Stimulated activated effector memory CD8-positive, alpha-beta T cell treated with anti-CD3 and anti-CD28 coated beads, Interleukin-12 subunit alpha, Interleukin-12 subunit beta, amount 100 ng/mL, for 72 hours (primary cell): Measurements from ENCODE around the gene PRKCZ.

Source experiments
- ATAC-seq: fragments of 150-1000 bp; cut with Tn5 transposase; 2 replicates; pipeline ENCODE4 v1.10.0; 2021
- DNase-seq, 2 donors: peaks; one replicate each; pipeline ENCODE4 v3.0.0; 2021 to 2022; ENCODE audit warnings: low spot score in 2 of 2
- H3K27ac Mint-ChIP-seq: one replicate; pipeline ENCODE4 v1.8.0; 2022; ENCODE audit warnings: mild to moderate bottlenecking, mixed read lengths
- H3K36me3 Mint-ChIP-seq: one replicate; pipeline ENCODE4 v1.8.0; 2022; ENCODE audit warnings: mild to moderate bottlenecking, mixed read lengths
- H3K4me1 Mint-ChIP-seq: one replicate; pipeline ENCODE4 v1.8.0; 2022; ENCODE audit warnings: mixed read lengths
- H3K4me3 Mint-ChIP-seq: one replicate; pipeline ENCODE4 v1.8.0; 2022; ENCODE audit warnings: mild to moderate bottlenecking, mixed read lengths
- H3K9me3 Mint-ChIP-seq: one replicate; pipeline ENCODE4 v1.8.0; 2022; ENCODE audit warnings: mixed read lengths

Gene PRKCZ

GRCh38 chr1:2209400-2210083, 159.3 kb downstream of the PRKCZ start:
- Mint-ChIP-seq H3K4me3 (no peak overlapping the region), H3K36me3 (no peaks in the 10 kb centered on the region), H3K4me1 (no peaks in the 10 kb centered on the region), H3K9me3 (no peaks in the 10 kb centered on the region), H3K27ac (no peak overlapping the region)
- DNase-seq (no peak), ATAC-seq (no peak)

- no peaks in the 10 kb centered on the region for H3K9me3 Mint-ChIP-seq
- DNase-seq (no peak), ATAC-seq (no peak)
- no peak overlapping the region for H3K27ac Mint-ChIP-seq
- no peaks in the 10 kb centered on the region for H3K36me3 Mint-ChIP-seq
- H3K4me1 Mint-ChIP-seq: no peaks in the 10 kb centered on the region
- H3K4me3 Mint-ChIP-seq: no peak overlapping the region
Measured at GRCh38 chr1:2210084-2210653, 160.0 kb downstream of the PRKCZ start.

GRCh38 chr1:2210786-2211185, 160.6 kb downstream of the PRKCZ start:
- Mint-ChIP-seq H3K4me1 (no peaks in the 10 kb centered on the region), H3K9me3 (no peaks in the 10 kb centered on the region), H3K36me3 (no peaks in the 10 kb centered on the region), H3K27ac (no peak overlapping the region), H3K4me3 (no peak overlapping the region)
- ATAC-seq (no peak), DNase-seq (no peak)

GRCh38 chr1:2212274-2212531, 162.0 kb downstream of the PRKCZ start:
- DNase-seq (no peak), ATAC-seq (no peak)
- Mint-ChIP-seq H3K36me3 (no peaks in the 10 kb centered on the region), H3K9me3 (no peaks in the 10 kb centered on the region), H3K4me1 (no peaks in the 10 kb centered on the region), H3K4me3 (peak overlapping the region; percentile 30), H3K27ac (no peak overlapping the region)

GRCh38 chr1:2212532-2213491, 162.6 kb downstream of the PRKCZ start:
- no peaks in the 10 kb centered on the region for H3K4me1 Mint-ChIP-seq
- H3K27ac Mint-ChIP-seq: no peak overlapping the region
- peak in 1 of 2 donors; percentile 72 for DNase-seq
- H3K9me3 Mint-ChIP-seq: no peaks in the 10 kb centered on the region
- ATAC-seq: peak; percentile 68
- H3K36me3 Mint-ChIP-seq: no peaks in the 10 kb centered on the region
- H3K4me3 Mint-ChIP-seq: peak overlapping the region; percentile 30

GRCh38 chr1:2213576-2214505, 163.6 kb downstream of the PRKCZ start:
- Mint-ChIP-seq H3K4me3 (peak overlapping the region; percentile 30), H3K9me3 (peaks cover 1% of the 10 kb centered on the region), H3K36me3 (no peaks in the 10 kb centered on the region), H3K27ac (no peak overlapping the region), H3K4me1 (no peaks in the 10 kb centered on the region)
- no peak for DNase-seq
- ATAC-seq: no peak

- Mint-ChIP-seq H3K4me1 (no peaks in the 10 kb centered on the region), H3K9me3 (peaks cover 3% of the 10 kb centered on the region), H3K27ac (no peak overlapping the region), H3K36me3 (no peaks in the 10 kb centered on the region), H3K4me3 (no peak overlapping the region)
- DNase-seq (no peak), ATAC-seq (no peak)
Measured at GRCh38 chr1:2214541-2215241, 164.5 kb downstream of the PRKCZ start.

- Mint-ChIP-seq H3K4me3 (no peak overlapping the region), H3K36me3 (no peaks in the 10 kb centered on the region), H3K27ac (peak overlapping the region; percentile 34), H3K4me1 (no peaks in the 10 kb centered on the region), H3K9me3 (peaks cover 3% of the 10 kb centered on the region)
- ATAC-seq (no peak), DNase-seq (no peak)
Measured at GRCh38 chr1:2215329-2215728, 165.1 kb downstream of the PRKCZ start.

GRCh38 chr1:2215909-2216766, 165.9 kb downstream of the PRKCZ start:
- Mint-ChIP-seq H3K4me3 (no peak overlapping the region), H3K27ac (peak overlapping the region; percentile 34), H3K9me3 (peaks cover 3% of the 10 kb centered on the region), H3K36me3 (no peaks in the 10 kb centered on the region), H3K4me1 (no peaks in the 10 kb centered on the region)
- DNase-seq: no peak
- no peak for ATAC-seq

GRCh38 chr1:2216767-2217058, 166.5 kb downstream of the PRKCZ start:
- H3K4me1 Mint-ChIP-seq: no peaks in the 10 kb centered on the region

GRCh38 chr1:2221271-2221670, 171.1 kb downstream of the PRKCZ start:
- Mint-ChIP-seq H3K4me3 (no peak overlapping the region), H3K4me1 (peaks cover 3% of the 10 kb centered on the region), H3K9me3 (peaks cover 3% of the 10 kb centered on the region), H3K36me3 (peaks cover 9% of the 10 kb centered on the region), H3K27ac (no peak overlapping the region)
- ATAC-seq: no peak
- no peak for DNase-seq

More at GRCh38 chr1:2216767-2217058, 166.5 kb downstream of the PRKCZ start:
- Mint-ChIP-seq H3K36me3 (no peaks in the 10 kb centered on the region), H3K9me3 (peaks cover 3% of the 10 kb centered on the region), H3K4me3 (no peak overlapping the region), H3K27ac (no peak overlapping the region)
- DNase-seq (no peak), ATAC-seq (no peak)

GRCh38 chr1:2224170-2224584, 174.0 kb downstream of the PRKCZ start:
- H3K36me3 Mint-ChIP-seq: peaks cover 18% of the 10 kb centered on the region
- H3K4me1 Mint-ChIP-seq: peaks cover 9% of the 10 kb centered on the region
- H3K27ac Mint-ChIP-seq: no peak overlapping the region
- no peak overlapping the region for H3K4me3 Mint-ChIP-seq
- ATAC-seq (no peak), DNase-seq (no peak)
- no peaks in the 10 kb centered on the region for H3K9me3 Mint-ChIP-seq

- DNase-seq (no peak), ATAC-seq (no peak)
- H3K27ac Mint-ChIP-seq: peak overlapping the region; percentile 87
- H3K4me1 Mint-ChIP-seq: peaks cover 16% of the 10 kb centered on the region
- no peaks in the 10 kb centered on the region for H3K9me3 Mint-ChIP-seq
- peaks cover 24% of the 10 kb centered on the region for H3K36me3 Mint-ChIP-seq
- H3K4me3 Mint-ChIP-seq: no peak overlapping the region
Measured at GRCh38 chr1:2224631-2225428, 174.6 kb downstream of the PRKCZ start.
